Neural progenitor cell (in vitro differentiated cells): ENCODE results near the gene NOTCH1. TPM values are rescaled to one million over a fixed set of nuclear protein-coding genes. Genes with fewer than 3 reads are reported as not detected.
A peak's percentile ranks its signal among the peaks of the same experiment; 100 is the strongest.

Experiments
- DNase-seq: peaks from one replicate; pipeline ENCODE4 v3.0.0-alpha.2; 2016; ENCODE audit warnings: low spot score
- H2AFZ ChIP-seq: fragments of 200-600 bp; sonication (generic); replicated peaks from 2 replicates; pipeline ENCODE4 v1.6.1; 2016; ENCODE audit warnings: antibody characterized with exemption
- H3F3A ChIP-seq: fragments of 200-600 bp; sonication (generic); 2 replicates; pipeline ENCODE4 v1.6.1; 2016; ENCODE audit warnings: antibody characterized with exemption, low read depth
- H3K27ac ChIP-seq: fragments of 200-600 bp; sonication (generic); 2 replicates; pipeline ENCODE4 v1.5.1; 2016; ENCODE audit warnings: mild to moderate bottlenecking
- H3K27me3 ChIP-seq: fragments of 200-600 bp; sonication (generic); 2 replicates; pipeline ENCODE4 v1.6.1; 2016; ENCODE audit warnings: mild to moderate bottlenecking, moderate library complexity
- H3K36me3 ChIP-seq: fragments of 200-600 bp; sonication (generic); 2 replicates; pipeline ENCODE4 v1.5.1; 2016
- H3K4me1 ChIP-seq: fragments of 200-600 bp; sonication (generic); 2 replicates; pipeline ENCODE4 v1.6.1; 2016; ENCODE audit warnings: mixed run types
- H3K4me2 ChIP-seq: fragments of 200-600 bp; sonication (generic); 2 replicates; pipeline ENCODE4 v1.6.1; 2016
- H3K4me3 ChIP-seq: fragments of 200-600 bp; sonication (generic); 2 replicates; pipeline ENCODE4 v1.5.1; 2016
- H3K79me2 ChIP-seq: fragments of 200-600 bp; sonication (generic); 2 replicates; pipeline ENCODE4 v1.6.1; 2016; ENCODE audit warnings: low read depth
- H3K9ac ChIP-seq: fragments of 200-600 bp; sonication (generic); 2 replicates; pipeline ENCODE4 v1.6.1; 2016
- H3K9me3 ChIP-seq: fragments of 200-600 bp; sonication (generic); 2 replicates; pipeline ENCODE4 v1.5.1; 2016; ENCODE audit warnings: low read depth
- H4K20me1 ChIP-seq: fragments of 200-600 bp; sonication (generic); 2 replicates; pipeline ENCODE4 v1.6.1; 2016; ENCODE audit warnings: low read depth
- H3K27ac Mint-ChIP-seq: 3 replicates; pipeline ENCODE4 v1.8.0; 2021; ENCODE audit warnings: mixed read lengths
- H3K27me3 Mint-ChIP-seq: 2 replicates; pipeline ENCODE4 v1.8.0; 2022; ENCODE audit warnings: low read depth, mild to moderate bottlenecking, inconsistent platforms, moderate library complexity, mixed read lengths; ENCODE audit not compliant: insufficient read depth
- H3K36me3 Mint-ChIP-seq: 3 replicates; pipeline ENCODE4 v1.8.0; 2021; ENCODE audit warnings: mixed read lengths
- H3K4me1 Mint-ChIP-seq: 3 replicates; pipeline ENCODE4 v1.8.0; 2021; ENCODE audit warnings: mixed read lengths
- H3K4me3 Mint-ChIP-seq: 3 replicates; pipeline ENCODE4 v1.8.0; 2021; ENCODE audit warnings: mild to moderate bottlenecking, moderate library complexity, mixed read lengths
- H3K9me3 Mint-ChIP-seq: 3 replicates; pipeline ENCODE4 v1.8.0; 2020; ENCODE audit warnings: mixed read lengths
- EZH2 ChIP-seq: fragments of 200-600 bp; sonication (generic); IDR thresholded peaks from 2 replicates; pipeline ENCODE4 v1.6.1; 2017; ENCODE audit warnings: antibody characterized with exemption, mild to moderate bottlenecking, moderate library complexity
- EZH2phosphoT487 ChIP-seq: fragments of 200-600 bp; sonication (generic); IDR thresholded peaks from 2 replicates; pipeline ENCODE4 v1.6.1; 2017; ENCODE audit warnings: antibody characterized with exemption
- total RNA-seq: library from RNA; depleted of rRNA; stranded (reverse); fragments of >200 nt; gene quantifications from 2 replicates; pipeline ENCODE4 v1.2.3, GENCODE V29; 2015; ENCODE audit warnings: low replicate concordance
- TF ChIP-seq, protein P1 (sequence below): fragments of 200-600 bp; sonication (generic); IDR thresholded peaks from 2 replicates; pipeline ENCODE4 v1.5.1; 2017; ENCODE audit warnings: antibody characterized with exemption, mild to moderate bottlenecking

NOTCH1 gene
- total RNA-seq, 1 donor from 2014 or later = 11.7 TPM

GRCh38 chr9:136551401-136552116 is 5.7 kb upstream of the NOTCH1 start:
- Histone ChIP-seq H3K4me2 (peak overlapping the region; percentile 9), H3K9ac (no peak overlapping the region), H3K36me3 (no peaks in the 10 kb centered on the region), H4K20me1 (peaks cover 6% of the 10 kb centered on the region), H2AFZ (peak overlapping the region; percentile 7), H3K4me3 (no peak overlapping the region), H3F3A (peaks cover 30% of the 10 kb centered on the region), H3K27ac (no peak overlapping the region), H3K27me3 (peaks cover 11% of the 10 kb centered on the region), H3K79me2 (no peaks in the 10 kb centered on the region), H3K4me1 (peaks cover 43% of the 10 kb centered on the region), H3K9me3 (no peaks in the 10 kb centered on the region)
- peak; percentile 70 for DNase-seq
- H3K27me3 Mint-ChIP-seq = peaks cover 5% of the 10 kb centered on the region
- H3K4me1 Mint-ChIP-seq = peaks cover 40% of the 10 kb centered on the region
- no peak overlapping the region for H3K27ac Mint-ChIP-seq
- peak overlapping the region; percentile 55 for H3K4me3 Mint-ChIP-seq
- TF ChIP-seq, protein P1, sequence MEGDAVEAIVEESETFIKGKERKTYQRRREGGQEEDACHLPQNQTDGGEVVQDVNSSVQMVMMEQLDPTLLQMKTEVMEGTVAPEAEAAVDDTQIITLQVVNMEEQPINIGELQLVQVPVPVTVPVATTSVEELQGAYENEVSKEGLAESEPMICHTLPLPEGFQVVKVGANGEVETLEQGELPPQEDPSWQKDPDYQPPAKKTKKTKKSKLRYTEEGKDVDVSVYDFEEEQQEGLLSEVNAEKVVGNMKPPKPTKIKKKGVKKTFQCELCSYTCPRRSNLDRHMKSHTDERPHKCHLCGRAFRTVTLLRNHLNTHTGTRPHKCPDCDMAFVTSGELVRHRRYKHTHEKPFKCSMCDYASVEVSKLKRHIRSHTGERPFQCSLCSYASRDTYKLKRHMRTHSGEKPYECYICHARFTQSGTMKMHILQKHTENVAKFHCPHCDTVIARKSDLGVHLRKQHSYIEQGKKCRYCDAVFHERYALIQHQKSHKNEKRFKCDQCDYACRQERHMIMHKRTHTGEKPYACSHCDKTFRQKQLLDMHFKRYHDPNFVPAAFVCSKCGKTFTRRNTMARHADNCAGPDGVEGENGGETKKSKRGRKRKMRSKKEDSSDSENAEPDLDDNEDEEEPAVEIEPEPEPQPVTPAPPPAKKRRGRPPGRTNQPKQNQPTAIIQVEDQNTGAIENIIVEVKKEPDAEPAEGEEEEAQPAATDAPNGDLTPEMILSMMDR = no peak
- no peak for TF ChIP-seq EZH2
- no peak for TF ChIP-seq EZH2phosphoT487
- no peaks in the 10 kb centered on the region for H3K36me3 Mint-ChIP-seq
- H3K9me3 Mint-ChIP-seq = no peaks in the 10 kb centered on the region

GRCh38 chr9:136550439-136551289 is 4.8 kb upstream of the NOTCH1 start:
- H3K4me3 Mint-ChIP-seq = no peak overlapping the region
- Histone ChIP-seq H3K27ac (no peak overlapping the region), H3K9ac (no peak overlapping the region), H3K4me1 (peaks cover 47% of the 10 kb centered on the region), H4K20me1 (peaks cover 6% of the 10 kb centered on the region), H3K79me2 (no peaks in the 10 kb centered on the region), H3K36me3 (no peaks in the 10 kb centered on the region), H3F3A (peaks cover 37% of the 10 kb centered on the region), H3K4me3 (no peak overlapping the region), H3K27me3 (peaks cover 13% of the 10 kb centered on the region), H2AFZ (no peak overlapping the region), H3K9me3 (no peaks in the 10 kb centered on the region), H3K4me2 (peak overlapping the region; percentile 9)
- no peaks in the 10 kb centered on the region for H3K36me3 Mint-ChIP-seq
- peaks cover 37% of the 10 kb centered on the region for H3K4me1 Mint-ChIP-seq
- no peak overlapping the region for H3K27ac Mint-ChIP-seq
- TF ChIP-seq EZH2phosphoT487 = no peak
- no peak for TF ChIP-seq EZH2
- TF ChIP-seq, protein P1 = no peak
- H3K27me3 Mint-ChIP-seq = peaks cover 5% of the 10 kb centered on the region
- no peaks in the 10 kb centered on the region for H3K9me3 Mint-ChIP-seq
- DNase-seq = no peak

DNA sequence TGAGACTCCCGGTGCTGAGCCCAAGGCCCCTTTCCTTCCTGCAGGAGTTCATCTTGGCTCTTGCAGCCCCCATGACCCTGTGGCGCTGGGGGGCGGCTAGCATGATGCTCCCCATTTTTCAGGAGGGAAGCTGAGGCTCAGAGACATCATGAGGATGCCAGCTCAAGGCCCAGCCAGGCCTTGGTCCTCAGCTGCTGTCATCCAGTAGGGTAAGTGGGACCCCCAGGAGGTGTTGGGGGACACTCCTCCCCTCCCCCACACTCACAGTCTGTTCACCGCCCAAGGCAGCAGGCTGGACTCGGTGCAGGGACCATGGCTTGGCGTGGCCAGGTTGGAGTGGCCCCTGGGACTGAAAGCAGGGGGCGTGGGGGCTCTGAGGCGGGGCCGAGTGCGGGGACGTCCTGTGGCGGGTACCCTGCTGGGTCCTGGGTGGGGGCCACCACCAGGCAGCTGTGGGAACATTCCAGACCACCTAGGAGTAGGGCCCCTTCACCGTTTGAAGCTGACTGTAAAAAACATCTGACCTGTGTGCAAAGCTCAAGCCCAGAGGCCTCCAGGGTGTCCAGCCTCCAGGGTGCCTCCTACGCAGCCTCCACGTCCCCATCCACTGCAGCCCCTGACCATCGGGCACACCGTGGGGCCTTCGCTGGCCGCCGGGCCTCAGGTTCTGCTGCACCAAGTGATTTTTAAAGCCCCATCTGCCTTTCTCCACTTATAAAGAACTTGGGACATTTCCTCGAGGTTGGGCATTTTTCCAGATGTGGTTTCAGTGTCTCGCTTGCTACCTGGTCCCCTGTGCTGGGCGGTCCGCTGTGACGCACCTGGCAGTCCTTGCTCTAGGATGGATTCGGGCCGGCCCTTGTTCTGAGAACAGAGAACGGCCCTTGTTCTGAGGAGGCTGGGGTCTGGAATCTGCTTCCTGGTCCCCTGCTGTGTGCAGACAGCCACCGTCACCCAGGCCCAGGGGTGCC is 3.4 kb upstream of the NOTCH1 start:
- Histone ChIP-seq H2AFZ (no peak overlapping the region), H3K27me3 (peaks cover 13% of the 10 kb centered on the region), H3F3A (peaks cover 25% of the 10 kb centered on the region), H3K4me3 (no peak overlapping the region), H3K79me2 (peaks cover 13% of the 10 kb centered on the region), H3K27ac (no peak overlapping the region), H3K4me1 (peaks cover 40% of the 10 kb centered on the region), H4K20me1 (peaks cover 16% of the 10 kb centered on the region), H3K4me2 (no peak overlapping the region), H3K36me3 (no peaks in the 10 kb centered on the region), H3K9ac (no peak overlapping the region), H3K9me3 (no peaks in the 10 kb centered on the region)
- Mint-ChIP-seq H3K27ac (no peak overlapping the region), H3K4me3 (peak overlapping the region; percentile 46), H3K4me1 (peaks cover 29% of the 10 kb centered on the region), H3K36me3 (no peaks in the 10 kb centered on the region), H3K9me3 (no peaks in the 10 kb centered on the region), H3K27me3 (peaks cover 5% of the 10 kb centered on the region)
- TF ChIP-seq, protein P1 = no peak
- TF ChIP-seq EZH2phosphoT487 (no peak), EZH2 (no peak)
- no peak for DNase-seq
